Pons (tissue), 1 donor: ENCODE measurements around the gene ADAMTS14.

Experiments
- DNase-seq: peaks from one replicate; pipeline ENCODE4 v3.0.0-alpha.2; 2016; ENCODE audit warnings: low spot score

ADAMTS14 gene

DNA sequence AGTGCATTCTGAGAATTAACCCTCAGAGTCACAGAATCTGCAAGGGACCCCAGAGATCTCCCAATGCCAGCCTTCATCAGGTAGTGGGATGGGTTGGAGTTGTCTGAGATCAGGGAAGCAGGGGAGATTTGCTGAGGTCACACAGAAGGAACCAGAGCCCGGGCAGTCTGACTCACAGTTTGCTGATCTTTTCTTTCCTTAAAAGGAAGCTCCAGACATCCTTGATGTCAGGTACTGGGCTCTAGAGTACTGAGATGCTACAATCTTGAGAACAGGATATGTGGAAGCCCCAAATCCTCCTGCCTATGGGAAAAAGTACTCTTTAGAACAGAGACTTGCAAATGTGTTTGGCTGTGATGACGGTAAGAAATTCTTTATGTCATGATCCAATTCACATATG, 112.2 kb downstream of the ADAMTS14 start:
- DNase-seq, result no peak

DNA sequence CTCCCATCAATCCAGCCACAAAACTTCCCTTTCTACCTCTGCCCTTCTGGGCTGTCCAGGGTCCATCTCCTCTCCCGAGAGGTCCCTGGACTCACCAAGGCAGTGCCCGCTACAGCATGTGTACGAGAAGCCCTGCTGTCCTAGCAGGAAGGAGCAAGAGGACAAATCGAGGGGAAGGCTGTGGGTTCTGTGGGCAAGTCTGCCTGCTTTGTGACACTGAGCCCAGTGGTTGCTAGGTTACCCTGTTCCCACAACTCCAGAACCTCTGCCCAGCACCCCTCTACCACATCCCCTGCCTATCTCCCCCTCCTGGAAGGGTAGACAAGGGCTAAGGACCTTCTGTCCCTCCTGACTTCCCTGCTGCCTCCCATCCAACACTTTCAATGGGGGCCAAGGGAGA, 112.9 kb downstream of the ADAMTS14 start, which contains the start of gene TBATA:
Gene TBATA, minus strand, starts transcription at position 188 of the 400 bp plus-strand sequence. CDS start 1,998 bp downstream, outside the sequence.
- no peak for DNase-seq

- no peak for DNase-seq
Measured at GRCh38 chr10:70786799-70787415, 114.6 kb downstream of the ADAMTS14 start.

GRCh38 chr10:70791386-70792039, 119.2 kb downstream of the ADAMTS14 start:
- no peak for DNase-seq

- DNase-seq, result no peak
Measured at GRCh38 chr10:70795613-70796012, 123.3 kb downstream of the ADAMTS14 start.

DNA sequence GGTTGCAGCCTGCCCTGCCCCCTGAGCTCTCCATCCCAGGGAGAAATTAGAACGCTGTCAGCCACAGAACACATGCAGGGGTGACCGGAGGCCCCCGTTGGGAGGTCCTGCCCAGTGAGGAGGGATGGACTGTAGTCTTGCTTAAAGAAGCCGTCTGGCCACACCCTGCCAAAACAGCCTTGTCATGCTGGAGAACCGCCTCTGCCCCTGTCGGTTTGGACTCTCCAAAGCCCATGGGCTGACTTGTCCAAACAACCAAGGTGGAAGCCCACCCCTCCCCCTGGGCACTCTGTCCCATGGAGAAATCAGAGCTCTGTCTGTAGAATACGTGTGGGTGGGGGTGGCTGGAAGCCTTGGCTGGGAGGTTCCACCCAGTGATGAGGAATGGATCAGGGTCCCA, 125.5 kb downstream of the ADAMTS14 start:
- no peak for DNase-seq

GRCh38 chr10:70799124-70799523, 126.8 kb downstream of the ADAMTS14 start:
- no peak for DNase-seq

GRCh38 chr10:70801854-70802253, 129.5 kb downstream of the ADAMTS14 start:
- no peak for DNase-seq

- DNase-seq, result no peak
Measured at GRCh38 chr10:70803775-70804420, 131.6 kb downstream of the ADAMTS14 start.

- DNase-seq, result no peak
Measured at GRCh38 chr10:70804421-70804808, 132.1 kb downstream of the ADAMTS14 start.

DNA sequence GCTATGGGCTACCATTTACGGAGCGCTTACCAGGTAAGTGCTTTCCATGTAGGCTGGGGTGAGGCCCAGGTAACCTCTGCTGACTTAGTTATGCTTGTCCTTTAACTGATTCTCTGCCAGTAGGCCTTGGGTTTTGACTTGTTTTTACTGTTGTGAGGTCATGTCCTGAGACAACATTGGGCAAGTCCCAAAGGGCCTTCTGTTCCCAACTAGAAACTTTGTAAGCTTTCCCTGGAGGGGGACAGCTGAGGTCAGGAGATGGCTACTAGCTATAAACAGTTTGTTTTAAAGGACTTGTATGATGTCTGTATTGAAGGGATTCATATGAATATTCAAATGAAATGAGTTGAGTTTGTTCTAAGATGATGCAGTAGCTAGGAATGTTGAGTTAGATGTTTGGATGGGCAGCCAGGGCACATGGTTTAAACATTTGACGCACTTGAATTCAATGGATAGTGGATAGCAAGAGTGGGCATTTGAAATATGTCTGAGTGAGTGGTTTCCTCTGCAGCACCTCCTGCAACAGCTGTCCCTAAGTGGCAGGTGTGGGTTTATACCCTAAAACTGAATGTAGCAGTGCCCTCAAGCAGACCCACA, 133.4 kb downstream of the ADAMTS14 start:
- DNase-seq, result no peak

DNA sequence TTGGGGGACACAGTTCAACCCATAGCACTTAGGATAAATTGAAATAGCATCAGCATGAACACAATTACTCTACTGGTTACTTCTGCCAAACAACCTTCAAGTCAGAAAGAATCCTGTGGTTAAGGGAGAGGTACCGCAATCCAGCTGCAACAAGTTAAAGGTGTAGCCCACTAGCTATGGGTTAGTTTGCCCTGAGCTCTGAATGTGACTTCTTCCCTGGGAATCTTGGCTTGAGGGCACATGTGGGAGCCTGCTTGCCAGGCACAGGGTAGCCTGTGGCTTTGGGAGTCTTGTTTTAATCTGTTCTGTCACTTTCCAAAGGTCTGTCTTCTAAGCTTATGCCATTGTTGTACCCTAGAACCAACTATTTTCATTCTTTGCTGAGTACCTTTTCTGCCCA, 134.5 kb downstream of the ADAMTS14 start:
- DNase-seq, result no peak

GRCh38 chr10:70807556-70807955, 135.2 kb downstream of the ADAMTS14 start:
- no peak for DNase-seq

- no peak for DNase-seq
Measured at GRCh38 chr10:70809011-70809611, 136.8 kb downstream of the ADAMTS14 start.

- no peak for DNase-seq
Measured at GRCh38 chr10:70809726-70810125, 137.4 kb downstream of the ADAMTS14 start.

- no peak for DNase-seq
Measured at GRCh38 chr10:70810967-70811366, 138.7 kb downstream of the ADAMTS14 start.

- no peak for DNase-seq
Measured at GRCh38 chr10:70811881-70812280, 139.6 kb downstream of the ADAMTS14 start.
